H1 (cell line): Measurements from ENCODE around the gene SCUBE2. TPM values are rescaled to one million over a fixed set of nuclear protein-coding genes. Genes with fewer than 3 reads are reported as not detected.
A peak's percentile ranks its signal among the peaks of the same experiment; 100 is the strongest.

Source experiments
- CTCF ChIA-PET: fragments of 300-600 bp; sonication (Branson Sonifier 250); formaldehyde crosslinking; loops from one replicate; lab custom pipeline; 2021; ENCODE audit not compliant: partially characterized antibody; lab: Charles Lee
- POLR2A ChIA-PET: fragments of 300-600 bp; sonication (Branson Sonifier 250); formaldehyde crosslinking; loops from one replicate; lab custom pipeline; 2021; ENCODE audit warnings: inconsistent platforms; ENCODE audit not compliant: partially characterized antibody; lab: Charles Lee
- DNase-seq, 2 experiments: peaks; one replicate each; pipeline versions ENCODE4 v3.0.0 to v3.0.0-alpha.2; 2010 to 2022; ENCODE audit warnings: low spot score in 2 of 2, low read depth in 1 of 2, mixed read lengths in 1 of 2
- FAIRE-seq: peaks from 2 replicates; lab custom pipeline; 2011; peaks lifted over from hg19 to GRCh38; lab: Jason Lieb, UNC
- H2AFZ ChIP-seq: 2 replicates; pipeline ENCODE4 v1.8.1; 2012; ENCODE audit warnings: low read length, inconsistent platforms
- H2AK5ac ChIP-seq: 2 replicates; pipeline ENCODE4 v1.6.1; 2013; ENCODE audit warnings: low read depth, low read length
- H2BK120ac ChIP-seq: replicated peaks from 2 replicates; pipeline ENCODE3; 2013; ENCODE audit warnings: low read depth, low read length, inconsistent platforms
- H2BK12ac ChIP-seq: 2 replicates; pipeline ENCODE4 v1.6.1; 2013; ENCODE audit warnings: low read depth, low read length
- H2BK15ac ChIP-seq: 2 replicates; pipeline ENCODE4 v1.6.1; 2013; ENCODE audit warnings: low read length
- H2BK20ac ChIP-seq: 2 replicates; pipeline ENCODE4 v1.6.1; 2013; ENCODE audit warnings: low read length
- H2BK5ac ChIP-seq: 2 replicates; pipeline ENCODE4 v1.6.1; 2013; ENCODE audit warnings: low read depth, low read length
- H3K14ac ChIP-seq: 2 replicates; pipeline ENCODE4 v1.6.1; 2013; ENCODE audit warnings: inconsistent platforms; ENCODE audit not compliant: insufficient read length
- H3K18ac ChIP-seq: 2 replicates; pipeline ENCODE4 v1.6.1; 2013; ENCODE audit warnings: low read length; ENCODE audit errors: extremely low read depth
- H3K23ac ChIP-seq: 2 replicates; pipeline ENCODE4 v1.6.1; 2013; ENCODE audit warnings: inconsistent platforms; ENCODE audit not compliant: insufficient read length
- H3K23me2 ChIP-seq: 2 replicates; pipeline ENCODE4 v1.6.1; 2013; ENCODE audit warnings: low read depth, low read length
- H3K27ac ChIP-seq: 2 replicates; pipeline ENCODE4 v1.6.1; 2011; ENCODE audit warnings: low read depth, low read length, inconsistent platforms
- H3K27me3 ChIP-seq, 4 experiments: replicated peaks in 1 of 4; 1 replicate in 1 of 4; 2 replicates in 3 of 4; pipeline versions ENCODE4 v1.6.1 to v1.8.1; 2011 to 2013; ENCODE audit warnings: low read length in 3 of 4, mild to moderate bottlenecking in 3 of 4, inconsistent platforms in 2 of 4, mixed read lengths in 2 of 4, moderate library complexity in 1 of 4; ENCODE audit not compliant: control insufficient read depth in 3 of 4, insufficient read depth in 3 of 4; ENCODE audit errors: extremely low read depth in 1 of 4
- H3K36me3 ChIP-seq, 4 experiments: 2 replicates each; pipeline versions ENCODE4 v1.6.1 to v1.8.1; 2011 to 2013; ENCODE audit warnings: mild to moderate bottlenecking in 4 of 4, low read length in 3 of 4, moderate library complexity in 2 of 4, control low read depth in 1 of 4, inconsistent platforms in 1 of 4; ENCODE audit not compliant: insufficient read depth in 4 of 4, control insufficient read depth in 2 of 4
- H3K4ac ChIP-seq: replicated peaks from 2 replicates; pipeline ENCODE3; 2013; ENCODE audit warnings: low read length, low read depth, mixed read lengths, inconsistent platforms; ENCODE audit not compliant: insufficient read length
- H3K4me1 ChIP-seq, 4 experiments: replicated peaks in 1 of 4; 1 replicate in 1 of 4; 2 replicates in 3 of 4; pipeline versions ENCODE4 v1.6.1 to v1.8.1; 2011 to 2013; ENCODE audit warnings: low read length in 3 of 4, inconsistent platforms in 2 of 4, mixed read lengths in 1 of 4; ENCODE audit not compliant: insufficient read depth in 4 of 4, control insufficient read depth in 3 of 4
- H3K4me2 ChIP-seq, 2 experiments: 2 replicates each; pipeline versions ENCODE4 v1.6.1 to v1.8.1; 2011 to 2013; ENCODE audit warnings: low read depth in 2 of 2, low read length in 2 of 2, control low read depth in 1 of 2, inconsistent platforms in 1 of 2, mild to moderate bottlenecking in 1 of 2; ENCODE audit not compliant: insufficient read depth in 1 of 2
- H3K4me3 ChIP-seq, 4 experiments: fragments of 200-600, 300-600 bp in 1 of 4; sonication (generic), shearing (Covaris generic), sonication (Bioruptor Twin) in 1 of 4; 2 replicates each; pipeline versions ENCODE4 v1.5.1 to v1.8.1; 2011 to 2016; ENCODE audit warnings: low read length in 4 of 4, low read depth in 3 of 4, control low read depth in 2 of 4, inconsistent platforms in 2 of 4, mild to moderate bottlenecking in 2 of 4, mixed read lengths in 1 of 4, moderate library complexity in 1 of 4; ENCODE audit not compliant: insufficient read depth in 2 of 4; ENCODE audit errors: extremely low read depth in 1 of 4
- H3K56ac ChIP-seq: replicated peaks from 2 replicates; pipeline ENCODE3; 2013; ENCODE audit warnings: low read depth, mild to moderate bottlenecking, mixed read lengths, low read length, inconsistent platforms; ENCODE audit not compliant: insufficient read length
- H3K79me1 ChIP-seq: 2 replicates; pipeline ENCODE4 v1.6.1; 2013; ENCODE audit warnings: low read depth, low read length, control low read depth
- H3K79me2 ChIP-seq, 2 experiments: 2 replicates each; pipeline versions ENCODE4 v1.6.1 to v1.8.1; 2012 to 2013; ENCODE audit warnings: low read length in 2 of 2, mild to moderate bottlenecking in 2 of 2, inconsistent platforms in 1 of 2; ENCODE audit not compliant: insufficient read depth in 2 of 2, control insufficient read depth in 1 of 2
- H3K9ac ChIP-seq, 4 experiments: replicated peaks in 1 of 4; 1 replicate in 1 of 4; 2 replicates in 3 of 4; pipeline versions ENCODE4 v1.6.1 to v1.8.1; 2011 to 2013; ENCODE audit warnings: low read depth in 3 of 4, low read length in 3 of 4, control low read depth in 2 of 4, mild to moderate bottlenecking in 2 of 4, moderate library complexity in 2 of 4, inconsistent platforms in 1 of 4; ENCODE audit errors: extremely low read depth in 1 of 4
- H3K9me3 ChIP-seq, 2 experiments: 2 replicates each; pipeline versions ENCODE4 v1.6.1 to v1.8.1; 2012 to 2013; ENCODE audit warnings: mild to moderate bottlenecking in 2 of 2, moderate library complexity in 2 of 2, control low read depth in 1 of 2, inconsistent platforms in 1 of 2, low read depth in 1 of 2, low read length in 1 of 2, mixed read lengths in 1 of 2; ENCODE audit not compliant: insufficient read depth in 2 of 2
- H4K20me1 ChIP-seq, 2 experiments: replicated peaks in 1 of 2; 2 replicates each; pipeline versions ENCODE3 to v1.8.1; 2011 to 2013; ENCODE audit warnings: inconsistent platforms in 2 of 2, low read length in 2 of 2, mild to moderate bottlenecking in 1 of 2; ENCODE audit not compliant: insufficient read depth in 2 of 2, control insufficient read depth in 1 of 2
- H4K5ac ChIP-seq: 2 replicates; pipeline ENCODE4 v1.6.1; 2013; ENCODE audit warnings: low read length, low read depth, mixed read lengths, inconsistent platforms; ENCODE audit not compliant: insufficient read length
- H4K8ac ChIP-seq: 2 replicates; pipeline ENCODE4 v1.8.0; 2013; ENCODE audit warnings: mild to moderate bottlenecking, moderate library complexity, low read length, inconsistent platforms; ENCODE audit not compliant: insufficient read depth; ENCODE audit errors: extremely low read depth
- H4K91ac ChIP-seq: replicated peaks from 2 replicates; pipeline ENCODE3; 2013; ENCODE audit warnings: low read length, mixed read lengths, inconsistent platforms; ENCODE audit not compliant: insufficient read length
- CHD2 ChIP-seq: IDR thresholded peaks from 2 replicates; pipeline ENCODE4 v1.6.1; 2012; ENCODE audit warnings: low read length, improper control_type of control experiment
- EGR1 ChIP-seq: IDR thresholded peaks from 2 replicates; pipeline ENCODE4 v1.6.1; 2011; ENCODE audit warnings: low read depth, low read length, borderline replicate concordance
- HDAC2 ChIP-seq, 2 experiments: fragments of 300-600 bp in 1 of 2; sonication (generic) in 1 of 2; IDR thresholded peaks; 2 replicates each; pipeline ENCODE4 v1.6.1; 2011 to 2012; ENCODE audit warnings: low read depth in 2 of 2, low read length in 2 of 2, mild to moderate bottlenecking in 2 of 2, moderate library complexity in 2 of 2, borderline replicate concordance in 1 of 2, inconsistent platforms in 1 of 2
- POU5F1 ChIP-seq: IDR thresholded peaks from 2 replicates; pipeline ENCODE4 v1.6.1; 2011; ENCODE audit warnings: low read depth, mild to moderate bottlenecking, low read length, moderate library complexity
- WGBS, 2 experiments: shearing (Covaris generic) in 1 of 2; methylation state at CpG; one replicate each; pipeline versions ENCODE4 v1.1.6 to v1.1.7; 2013 to 2015; ENCODE audit warnings: low lambda C conversion rate in 2 of 2, mixed read lengths in 2 of 2, inconsistent platforms in 1 of 2, low coverage in 1 of 2, missing lambda C conversion rate in 1 of 2; ENCODE audit not compliant: insufficient replicate concordance in 2 of 2, insufficient coverage in 1 of 2, insufficient read length in 1 of 2; ENCODE audit errors: extremely low coverage in 1 of 2, missing lambda C conversion rate in 1 of 2; 5-methylcytosine and 5-hydroxymethylcytosine counted together
- polyA plus RNA-seq, 7 experiments: library from polyadenylated mRNA; depleted of rRNA in 3 of 7; stranded (reverse) in 5 of 7; unstranded in 2 of 7; fragments of >200 nt in 5 of 7; fragments of 200-250 nt in 2 of 7; gene quantifications; 1 replicate in 5 of 7; 2 replicates in 1 of 7; 4 replicates in 1 of 7; pipeline versions ENCODE4 v1.2.1 to v1.2.3, GENCODE V29; 2011 to 2013; ENCODE audit warnings: missing spikeins in 2 of 7, mixed read lengths in 2 of 7
- total RNA-seq: library from RNA; stranded (reverse); fragmentation: NEBNext Ultra II Directional; extraction: Animal tissue kit (Norgen Biotek cat#: 25700); gene quantifications from 2 replicates; pipeline ENCODE4 v1.2.1, GENCODE V29; 2021
- TF ChIP-seq, protein P1 (sequence below): IDR thresholded peaks from 2 replicates; pipeline ENCODE4 v1.6.1; 2012; ENCODE audit warnings: low read length, inconsistent platforms

The SCUBE2 gene
- total and polyA plus RNA-seq, 2 of the 8 experiments (the other 6 are each of a cell fraction or from before 2014, with no cell fraction given), result 0.29 to 1.2 TPM

DNA sequence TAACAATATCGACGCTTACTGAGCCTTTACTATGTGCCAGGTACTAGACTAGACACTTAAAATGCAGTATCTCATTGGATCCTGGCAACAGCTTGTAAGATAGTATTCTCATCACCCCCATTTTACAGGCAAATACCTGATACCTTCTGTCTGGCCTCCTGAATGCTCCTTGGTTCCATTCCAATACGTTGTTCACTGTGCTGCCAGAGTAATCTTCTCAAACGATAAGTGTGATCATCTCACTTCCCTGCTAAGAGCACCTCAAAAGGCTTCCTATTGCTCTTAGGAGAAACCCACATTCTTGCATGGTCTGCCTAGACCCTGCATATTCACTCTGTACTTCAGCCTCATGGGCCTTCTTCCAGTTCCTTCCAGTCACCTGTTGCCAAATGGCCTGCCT lies 86.3 kb downstream of the SCUBE2 start:
- H2AFZ ChIP-seq, result peak overlapping the region; percentile 36; the same call in 1 of the 2 replicates
- FAIRE-seq (no peak), DNase-seq (no peak)
- no peak overlapping the region for H4K5ac ChIP-seq
- no peak overlapping the region for H3K23ac ChIP-seq
- peak overlapping the region in 1 of 2 experiments; percentile 84; a peak in 1 of 4 replicates for H3K4me2 ChIP-seq
- H4K8ac ChIP-seq, result no peak overlapping the region
- 86% methylated on average over 4 of the region's 4 CpGs; no CpG with 5 or more reads in 1 of the 2 experiments for WGBS, 2 experiments
- H4K91ac ChIP-seq, result no peak overlapping the region
- peaks cover 10% of the 10 kb centered on the region; the same call in 1 of the 2 replicates for H3K23me2 ChIP-seq
- no peak overlapping the region for H2BK12ac ChIP-seq
- no peaks in the 10 kb centered on the region for H3K79me1 ChIP-seq
- H3K18ac ChIP-seq, result no peak overlapping the region
- POLR2A ChIA-PET, result interaction anchor here (0.7 kb wide), 1 partner anchor 120 kb away, joined by 3 read pairs; no protein-coding TSS in a partner anchor
- H4K20me1 ChIP-seq, result peaks cover 2% of the 10 kb centered on the region in 2 experiments
- no peak overlapping the region for H2BK15ac ChIP-seq
- no peak overlapping the region for H3K4ac ChIP-seq
- H3K56ac ChIP-seq, result no peak overlapping the region
- no peak overlapping the region for H3K27ac ChIP-seq
- no peaks in the 10 kb centered on the region for H3K36me3 ChIP-seq
- no peak overlapping the region for H2AK5ac ChIP-seq
- H3K79me2 ChIP-seq, result no peaks in the 10 kb centered on the region
- H3K4me3 ChIP-seq, result peak overlapping the region in 1 of 4 experiments; percentile 67; a peak in 2 of 8 replicates
- H2BK20ac ChIP-seq, result peak overlapping the region; percentile 22; the same call in 1 of the 2 replicates
- no peak overlapping the region for H3K9ac ChIP-seq
- CTCF ChIA-PET, result interaction anchor here (0.6 to 3.8 kb wide), 4 partner anchors 10 to 134 kb away, joined by 3 to 26 read pairs (median 6); no protein-coding TSS in a partner anchor
- no peaks in the 10 kb centered on the region for H3K9me3 ChIP-seq
- H3K27me3 ChIP-seq, result peaks cover 20 to 57% (median 50%) of the 10 kb centered on the region in 4 experiments
- no peak overlapping the region for H3K14ac ChIP-seq
- H2BK5ac ChIP-seq, result no peak overlapping the region
- H2BK120ac ChIP-seq, result no peak overlapping the region
- H3K4me1 ChIP-seq, result peaks cover 0 to 8% (median 6%) of the 10 kb centered on the region in 4 experiments; a peak in 6 of 7 replicates
- TF ChIP-seq POU5F1 (no peak), CHD2 (no peak), EGR1 (no peak), HDAC2 (IDR thresholded peaks at IDR 0.05; ENCODE audit: borderline replicate concordance in 1 of 2, low read depth in 2 of 2, low read length in 2 of 2) (no peak)
- TF ChIP-seq, protein P1, sequence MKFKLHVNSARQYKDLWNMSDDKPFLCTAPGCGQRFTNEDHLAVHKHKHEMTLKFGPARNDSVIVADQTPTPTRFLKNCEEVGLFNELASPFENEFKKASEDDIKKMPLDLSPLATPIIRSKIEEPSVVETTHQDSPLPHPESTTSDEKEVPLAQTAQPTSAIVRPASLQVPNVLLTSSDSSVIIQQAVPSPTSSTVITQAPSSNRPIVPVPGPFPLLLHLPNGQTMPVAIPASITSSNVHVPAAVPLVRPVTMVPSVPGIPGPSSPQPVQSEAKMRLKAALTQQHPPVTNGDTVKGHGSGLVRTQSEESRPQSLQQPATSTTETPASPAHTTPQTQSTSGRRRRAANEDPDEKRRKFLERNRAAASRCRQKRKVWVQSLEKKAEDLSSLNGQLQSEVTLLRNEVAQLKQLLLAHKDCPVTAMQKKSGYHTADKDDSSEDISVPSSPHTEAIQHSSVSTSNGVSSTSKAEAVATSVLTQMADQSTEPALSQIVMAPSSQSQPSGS, result no peak
